Kidney capillary endothelial cell (primary cell): ENCODE measurements around the gene SPATA20.

Experiments
- DNase-seq: peaks from one replicate; pipeline ENCODE4 v3.0.0-alpha.2; 2018; ENCODE audit warnings: low spot score

The SPATA20 gene

GRCh38 chr17:50540560-50541401 lies 6.2 kb upstream of the SPATA20 start:
- DNase-seq, result no peak

- no peak for DNase-seq
These were observed 5.6 kb upstream of the SPATA20 start for GRCh38 chr17:50541402-50541715.

GRCh38 chr17:50541716-50542688 lies 5.0 kb upstream of the SPATA20 start:
- DNase-seq, result peak; percentile 63

GRCh38 chr17:50542795-50543774 lies 3.9 kb upstream of the SPATA20 start:
- DNase-seq, result no peak

GRCh38 chr17:50544516-50544915 lies 2.5 kb upstream of the SPATA20 start:
- DNase-seq, result no peak

GRCh38 chr17:50545311-50545710 lies 1.7 kb upstream of the SPATA20 start:
- DNase-seq, result no peak

- no peak for DNase-seq
These were observed 306 bp upstream of the SPATA20 start for GRCh38 chr17:50546701-50547034.

GRCh38 chr17:50547736-50548083 lies 736 bp downstream of the SPATA20 start:
- DNase-seq, result no peak

- DNase-seq, result no peak
These were observed 1.9 kb downstream of the SPATA20 start for GRCh38 chr17:50548831-50549230.

GRCh38 chr17:50549256-50549941 lies 2.4 kb downstream of the SPATA20 start:
- DNase-seq, result no peak

GRCh38 chr17:50549969-50550368 lies 3.0 kb downstream of the SPATA20 start:
- no peak for DNase-seq

GRCh38 chr17:50550661-50551432 lies 3.9 kb downstream of the SPATA20 start:
- peak; percentile 74 for DNase-seq

GRCh38 chr17:50551433-50551815 lies 4.5 kb downstream of the SPATA20 start:
- DNase-seq, result no peak

GRCh38 chr17:50551884-50552283 lies 4.9 kb downstream of the SPATA20 start:
- no peak for DNase-seq

GRCh38 chr17:50554201-50554600 lies 7.2 kb downstream of the SPATA20 start:
- DNase-seq, result no peak

- no peak for DNase-seq
These were observed 9.8 kb downstream of the SPATA20 start for GRCh38 chr17:50556803-50557202.

GRCh38 chr17:50557630-50558029 lies 10.7 kb downstream of the SPATA20 start:
- no peak for DNase-seq

- no peak for DNase-seq
These were observed 11.1 kb downstream of the SPATA20 start for GRCh38 chr17:50558091-50558490.

GRCh38 chr17:50558581-50558940 lies 11.6 kb downstream of the SPATA20 start:
- no peak for DNase-seq

- no peak for DNase-seq
These were observed 12.1 kb downstream of the SPATA20 start for GRCh38 chr17:50558941-50559614.
